Neural cell (in vitro differentiated cells): Measurements from ENCODE around the gene CCL17. TPM values are rescaled to one million over a fixed set of nuclear protein-coding genes. Genes with fewer than 3 reads are reported as not detected.

Source experiments
- H2AFZ ChIP-seq: fragments of 200-600, 300-800 bp; sonication (generic), shearing (Covaris generic); 2 replicates; pipeline ENCODE4 v1.6.0; 2014; ENCODE audit warnings: low read depth, mild to moderate bottlenecking, antibody characterized with exemption, low read length, moderate library complexity
- H3F3A ChIP-seq: fragments of 200-600 bp; shearing (Covaris generic); 2 replicates; pipeline ENCODE4 v1.6.1; 2016; ENCODE audit warnings: mild to moderate bottlenecking, moderate library complexity, mixed read lengths, antibody characterized with exemption, low read length; ENCODE audit not compliant: insufficient read depth, poor library complexity, severe bottlenecking
- H3K27ac ChIP-seq: fragments of 200-600, 300-800 bp; sonication (generic), shearing (Covaris generic); 2 replicates; pipeline ENCODE4 v1.5.1; 2014; ENCODE audit warnings: mild to moderate bottlenecking, low read length, moderate library complexity
- H3K27me3 ChIP-seq: fragments of 300-800, 200-600 bp; sonication (generic), shearing (Covaris generic); 2 replicates; pipeline ENCODE4 v1.6.0; 2014; ENCODE audit warnings: mild to moderate bottlenecking, low read depth, low read length, moderate library complexity; ENCODE audit not compliant: insufficient read depth
- H3K36me3 ChIP-seq: fragments of 300-800, 200-600 bp; sonication (generic), shearing (Covaris generic); 2 replicates; pipeline ENCODE4 v1.5.1; 2014; ENCODE audit warnings: mild to moderate bottlenecking, antibody characterized with exemption, low read length, moderate library complexity; ENCODE audit not compliant: insufficient read depth
- H3K4me2 ChIP-seq: fragments of 300-800, 200-600 bp; sonication (generic), shearing (Covaris generic); 2 replicates; pipeline ENCODE4 v1.6.0; 2014; ENCODE audit warnings: mild to moderate bottlenecking, low read length
- H3K4me3 ChIP-seq: fragments of 300-800, 200-600 bp; sonication (generic), shearing (Covaris generic); 2 replicates; pipeline ENCODE4 v1.5.1; 2014; ENCODE audit warnings: mild to moderate bottlenecking, low read length, moderate library complexity
- H3K79me2 ChIP-seq: fragments of 200-600 bp; shearing (Covaris generic); replicated peaks from 2 replicates; pipeline ENCODE4 v1.6.0; 2014; ENCODE audit warnings: mild to moderate bottlenecking, low read length, moderate library complexity; ENCODE audit not compliant: insufficient read depth
- H3K9ac ChIP-seq: fragments of 300-800, 200-600 bp; sonication (generic), shearing (Covaris generic); 2 replicates; pipeline ENCODE4 v1.6.1; 2016; ENCODE audit warnings: mild to moderate bottlenecking, low read length, mixed read lengths
- H3K9me2 ChIP-seq: fragments of 200-600 bp; shearing (Covaris generic); 2 replicates; pipeline ENCODE4 v1.6.1; 2016; ENCODE audit warnings: mild to moderate bottlenecking, low read length, mixed read lengths; ENCODE audit not compliant: insufficient read depth
- H3K9me3 ChIP-seq: fragments of 200-600, 300-800 bp; sonication (generic), shearing (Covaris generic); 2 replicates; pipeline ENCODE4 v1.6.1; 2016; ENCODE audit warnings: mild to moderate bottlenecking, mixed run types, low read length, moderate library complexity, mixed read lengths
- H4K20me1 ChIP-seq: fragments of 200-600 bp; shearing (Covaris generic); 2 replicates; pipeline ENCODE4 v1.6.1; 2016; ENCODE audit warnings: mild to moderate bottlenecking, mixed run types; ENCODE audit not compliant: insufficient read depth
- EZH2 ChIP-seq: fragments of 200-600, 300-800 bp; shearing (Covaris generic), sonication (generic); IDR thresholded peaks from 2 replicates; pipeline ENCODE4 v1.6.1; 2014; ENCODE audit warnings: antibody characterized with exemption, low read length, borderline replicate concordance, mild to moderate bottlenecking; ENCODE audit not compliant: insufficient read depth, poor library complexity, severe bottlenecking
- MXI1 ChIP-seq: fragments of 450-650 bp; conservative IDR thresholded peaks from 2 replicates; pipeline ENCODE4 v1.6.1; 2014; ENCODE audit warnings: antibody characterized with exemption, mild to moderate bottlenecking; ENCODE audit not compliant: poor library complexity, severe bottlenecking
- POLR2AphosphoS5 ChIP-seq: IDR thresholded peaks from 2 replicates; pipeline ENCODE4 v1.6.1; 2012
- RAD21 ChIP-seq: fragments of 450-650 bp; conservative IDR thresholded peaks from 2 replicates; pipeline ENCODE4 v1.6.1; 2014; ENCODE audit warnings: antibody characterized with exemption, mild to moderate bottlenecking, moderate library complexity
- SMC3 ChIP-seq: fragments of 450-650 bp; conservative IDR thresholded peaks from 2 replicates; pipeline ENCODE4 v1.6.1; 2014; ENCODE audit warnings: antibody characterized with exemption, mild to moderate bottlenecking, moderate library complexity; ENCODE audit not compliant: poor library complexity
- TAF1 ChIP-seq: IDR thresholded peaks from 2 replicates; pipeline ENCODE4 v1.6.1; 2012; ENCODE audit warnings: low read depth
- polyA plus RNA-seq: library from polyadenylated mRNA; depleted of rRNA; stranded (reverse); fragments of >200 nt; gene quantifications from 2 replicates; pipeline ENCODE4 v1.2.3, GENCODE V29; 2014
- TF ChIP-seq, protein P1 (sequence below): fragments of 450-650 bp; IDR thresholded peaks from 2 replicates; pipeline ENCODE4 v1.5.1; 2014; ENCODE audit warnings: antibody characterized with exemption, mild to moderate bottlenecking, moderate library complexity; ENCODE audit not compliant: poor library complexity, severe bottlenecking
- TF ChIP-seq, protein P2 (sequence below): IDR thresholded peaks from 2 replicates; pipeline ENCODE4 v1.6.1; 2012; ENCODE audit warnings: borderline replicate concordance

The CCL17 gene
- polyA plus RNA-seq, 1 donor from 2014 or later = not detected

- no peaks in the 10 kb centered on the region for H3K9me3 ChIP-seq
- H2AFZ ChIP-seq = no peak overlapping the region
- H3K9ac ChIP-seq = no peak overlapping the region
- no peaks in the 10 kb centered on the region for H3K36me3 ChIP-seq
- TF ChIP-seq EZH2 = no peak
- no peak for TF ChIP-seq TAF1
- no peak for TF ChIP-seq RAD21
- TF ChIP-seq SMC3 = no peak
- no peak for TF ChIP-seq POLR2AphosphoS5
- TF ChIP-seq, protein P1, sequence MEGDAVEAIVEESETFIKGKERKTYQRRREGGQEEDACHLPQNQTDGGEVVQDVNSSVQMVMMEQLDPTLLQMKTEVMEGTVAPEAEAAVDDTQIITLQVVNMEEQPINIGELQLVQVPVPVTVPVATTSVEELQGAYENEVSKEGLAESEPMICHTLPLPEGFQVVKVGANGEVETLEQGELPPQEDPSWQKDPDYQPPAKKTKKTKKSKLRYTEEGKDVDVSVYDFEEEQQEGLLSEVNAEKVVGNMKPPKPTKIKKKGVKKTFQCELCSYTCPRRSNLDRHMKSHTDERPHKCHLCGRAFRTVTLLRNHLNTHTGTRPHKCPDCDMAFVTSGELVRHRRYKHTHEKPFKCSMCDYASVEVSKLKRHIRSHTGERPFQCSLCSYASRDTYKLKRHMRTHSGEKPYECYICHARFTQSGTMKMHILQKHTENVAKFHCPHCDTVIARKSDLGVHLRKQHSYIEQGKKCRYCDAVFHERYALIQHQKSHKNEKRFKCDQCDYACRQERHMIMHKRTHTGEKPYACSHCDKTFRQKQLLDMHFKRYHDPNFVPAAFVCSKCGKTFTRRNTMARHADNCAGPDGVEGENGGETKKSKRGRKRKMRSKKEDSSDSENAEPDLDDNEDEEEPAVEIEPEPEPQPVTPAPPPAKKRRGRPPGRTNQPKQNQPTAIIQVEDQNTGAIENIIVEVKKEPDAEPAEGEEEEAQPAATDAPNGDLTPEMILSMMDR = no peak
- H3K79me2 ChIP-seq = no peaks in the 10 kb centered on the region
- no peak overlapping the region for H3K27ac ChIP-seq
- H3F3A ChIP-seq = no peaks in the 10 kb centered on the region
- no peaks in the 10 kb centered on the region for H3K27me3 ChIP-seq
- no peaks in the 10 kb centered on the region for H4K20me1 ChIP-seq
- no peak overlapping the region for H3K4me3 ChIP-seq
- no peaks in the 10 kb centered on the region for H3K9me2 ChIP-seq
- no peak overlapping the region for H3K4me2 ChIP-seq
Measured at GRCh38 chr16:57388359-57389086, 16.0 kb upstream of the CCL17 start.

GRCh38 chr16:57389087-57389468 is 15.5 kb upstream of the CCL17 start:
- no peaks in the 10 kb centered on the region for H4K20me1 ChIP-seq
- no peaks in the 10 kb centered on the region for H3K9me3 ChIP-seq
- H3K27ac ChIP-seq = no peak overlapping the region
- no peak overlapping the region for H3K4me2 ChIP-seq
- H3K79me2 ChIP-seq = no peaks in the 10 kb centered on the region
- H3K9ac ChIP-seq = no peak overlapping the region
- H3K9me2 ChIP-seq = no peaks in the 10 kb centered on the region
- no peak overlapping the region for H2AFZ ChIP-seq
- no peaks in the 10 kb centered on the region for H3K36me3 ChIP-seq
- no peaks in the 10 kb centered on the region for H3F3A ChIP-seq
- no peak overlapping the region for H3K4me3 ChIP-seq
- H3K27me3 ChIP-seq = no peaks in the 10 kb centered on the region
- no peak for TF ChIP-seq EZH2
- TF ChIP-seq RAD21 = no peak
- no peak for TF ChIP-seq MXI1
- no peak for TF ChIP-seq POLR2AphosphoS5
- TF ChIP-seq TAF1 = no peak
- TF ChIP-seq, protein P2, sequence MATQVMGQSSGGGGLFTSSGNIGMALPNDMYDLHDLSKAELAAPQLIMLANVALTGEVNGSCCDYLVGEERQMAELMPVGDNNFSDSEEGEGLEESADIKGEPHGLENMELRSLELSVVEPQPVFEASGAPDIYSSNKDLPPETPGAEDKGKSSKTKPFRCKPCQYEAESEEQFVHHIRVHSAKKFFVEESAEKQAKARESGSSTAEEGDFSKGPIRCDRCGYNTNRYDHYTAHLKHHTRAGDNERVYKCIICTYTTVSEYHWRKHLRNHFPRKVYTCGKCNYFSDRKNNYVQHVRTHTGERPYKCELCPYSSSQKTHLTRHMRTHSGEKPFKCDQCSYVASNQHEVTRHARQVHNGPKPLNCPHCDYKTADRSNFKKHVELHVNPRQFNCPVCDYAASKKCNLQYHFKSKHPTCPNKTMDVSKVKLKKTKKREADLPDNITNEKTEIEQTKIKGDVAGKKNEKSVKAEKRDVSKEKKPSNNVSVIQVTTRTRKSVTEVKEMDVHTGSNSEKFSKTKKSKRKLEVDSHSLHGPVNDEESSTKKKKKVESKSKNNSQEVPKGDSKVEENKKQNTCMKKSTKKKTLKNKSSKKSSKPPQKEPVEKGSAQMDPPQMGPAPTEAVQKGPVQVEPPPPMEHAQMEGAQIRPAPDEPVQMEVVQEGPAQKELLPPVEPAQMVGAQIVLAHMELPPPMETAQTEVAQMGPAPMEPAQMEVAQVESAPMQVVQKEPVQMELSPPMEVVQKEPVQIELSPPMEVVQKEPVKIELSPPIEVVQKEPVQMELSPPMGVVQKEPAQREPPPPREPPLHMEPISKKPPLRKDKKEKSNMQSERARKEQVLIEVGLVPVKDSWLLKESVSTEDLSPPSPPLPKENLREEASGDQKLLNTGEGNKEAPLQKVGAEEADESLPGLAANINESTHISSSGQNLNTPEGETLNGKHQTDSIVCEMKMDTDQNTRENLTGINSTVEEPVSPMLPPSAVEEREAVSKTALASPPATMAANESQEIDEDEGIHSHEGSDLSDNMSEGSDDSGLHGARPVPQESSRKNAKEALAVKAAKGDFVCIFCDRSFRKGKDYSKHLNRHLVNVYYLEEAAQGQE = no peak
- TF ChIP-seq, protein P1 = no peak
